ENCODE data around the gene PKNOX2.

The PKNOX2 gene

GRCh38 chr11:125378083-125378482 lies 213.5 kb downstream of the PKNOX2 start:
- no peak overlapping the region for H3K9ac ChIP-seq
- no peaks in the 10 kb centered on the region for H3K9me3 ChIP-seq
- no peak overlapping the region for H3K4me3 ChIP-seq
- no peaks in the 10 kb centered on the region for H3K36me3 ChIP-seq
- H3K27me3 ChIP-seq: no peaks in the 10 kb centered on the region
- H4K20me1 ChIP-seq: no peaks in the 10 kb centered on the region
- TF ChIP-seq Cebpa-rat (IDR thresholded peaks at IDR 0.05): no peak
- no peak overlapping the region for H3K4me2 ChIP-seq
- H3K4me1 ChIP-seq: peaks cover 20% of the 10 kb centered on the region
- H3K27ac ChIP-seq: no peak overlapping the region

- no peak for TF ChIP-seq Cebpa-rat (IDR thresholded peaks at IDR 0.05)
- no peak overlapping the region for H3K27ac ChIP-seq
- H3K4me1 ChIP-seq: peaks cover 15% of the 10 kb centered on the region
These were observed 214.0 kb downstream of the PKNOX2 start for GRCh38 chr11:125378571-125378970.

GRCh38 chr11:125379565-125379964 lies 215.0 kb downstream of the PKNOX2 start:
- Histone ChIP-seq H3K9ac (no peak overlapping the region), H3K27me3 (no peaks in the 10 kb centered on the region), H3K4me1 (0 out of 2 replicates have a peak, but pooled peaks cover 6% of the 10 kb centered on the region), H3K9me3 (no peaks in the 10 kb centered on the region), H3K36me3 (no peaks in the 10 kb centered on the region), H3K4me3 (no peak overlapping the region), H4K20me1 (no peaks in the 10 kb centered on the region), H3K4me2 (no peak overlapping the region), H3K27ac (no peak overlapping the region)
- no peak for TF ChIP-seq Cebpa-rat (IDR thresholded peaks at IDR 0.05)

More at GRCh38 chr11:125378571-125378970, 214.0 kb downstream of the PKNOX2 start:
- H3K9me3 ChIP-seq: no peaks in the 10 kb centered on the region
- H3K4me2 ChIP-seq: no peak overlapping the region
- no peaks in the 10 kb centered on the region for H3K36me3 ChIP-seq
- no peak overlapping the region for H3K9ac ChIP-seq
- no peaks in the 10 kb centered on the region for H4K20me1 ChIP-seq
- no peaks in the 10 kb centered on the region for H3K27me3 ChIP-seq
- no peak overlapping the region for H3K4me3 ChIP-seq

- H3K4me3 ChIP-seq: no peak overlapping the region
- H3K4me2 ChIP-seq: no peak overlapping the region
- H3K9me3 ChIP-seq: no peaks in the 10 kb centered on the region
- no peak for TF ChIP-seq Cebpa-rat (IDR thresholded peaks at IDR 0.05)
- H4K20me1 ChIP-seq: no peaks in the 10 kb centered on the region
- no peak overlapping the region for H3K27ac ChIP-seq
- H3K9ac ChIP-seq: no peak overlapping the region
- H3K4me1 ChIP-seq: 0 out of 2 replicates have a peak, but pooled peaks cover 6% of the 10 kb centered on the region
- no peaks in the 10 kb centered on the region for H3K36me3 ChIP-seq
- H3K27me3 ChIP-seq: no peaks in the 10 kb centered on the region
These were observed 215.4 kb downstream of the PKNOX2 start for GRCh38 chr11:125379981-125380380.

GRCh38 chr11:125380756-125381445 lies 216.3 kb downstream of the PKNOX2 start:
- Histone ChIP-seq H3K4me2 (no peak overlapping the region), H3K27ac (no peak overlapping the region), H3K9ac (no peak overlapping the region), H3K36me3 (no peaks in the 10 kb centered on the region), H3K27me3 (no peaks in the 10 kb centered on the region), H3K9me3 (no peaks in the 10 kb centered on the region), H3K4me3 (no peak overlapping the region), H4K20me1 (no peaks in the 10 kb centered on the region), H3K4me1 (0 out of 2 replicates have a peak, but pooled peaks cover 4% of the 10 kb centered on the region)
- TF ChIP-seq Cebpa-rat (IDR thresholded peaks at IDR 0.05): no peak

- no peaks in the 10 kb centered on the region for H4K20me1 ChIP-seq
- no peak overlapping the region for H3K4me2 ChIP-seq
- H3K27me3 ChIP-seq: no peaks in the 10 kb centered on the region
- H3K4me1 ChIP-seq: no peaks in the 10 kb centered on the region
- H3K27ac ChIP-seq: no peak overlapping the region
- H3K4me3 ChIP-seq: no peak overlapping the region
- H3K36me3 ChIP-seq: no peaks in the 10 kb centered on the region
- H3K9ac ChIP-seq: no peak overlapping the region
- no peak for TF ChIP-seq Cebpa-rat (IDR thresholded peaks at IDR 0.05)
- H3K9me3 ChIP-seq: no peaks in the 10 kb centered on the region
These were observed 217.0 kb downstream of the PKNOX2 start for GRCh38 chr11:125381499-125382044.

- H3K27me3 ChIP-seq: no peaks in the 10 kb centered on the region
- H3K27ac ChIP-seq: no peak overlapping the region
These were observed 217.8 kb downstream of the PKNOX2 start for GRCh38 chr11:125382314-125382791.

GRCh38 chr11:125382822-125383221 lies 218.3 kb downstream of the PKNOX2 start:
- Histone ChIP-seq H3K4me1 (no peaks in the 10 kb centered on the region), H3K27ac (no peak overlapping the region), H3K27me3 (no peaks in the 10 kb centered on the region), H3K36me3 (no peaks in the 10 kb centered on the region), H3K4me2 (no peak overlapping the region), H3K9ac (no peak overlapping the region), H3K9me3 (no peaks in the 10 kb centered on the region), H3K4me3 (no peak overlapping the region), H4K20me1 (no peaks in the 10 kb centered on the region)
- no peak for TF ChIP-seq Cebpa-rat (IDR thresholded peaks at IDR 0.05)

More at GRCh38 chr11:125382314-125382791, 217.8 kb downstream of the PKNOX2 start:
- H3K4me1 ChIP-seq: no peaks in the 10 kb centered on the region
- H3K4me3 ChIP-seq: no peak overlapping the region
- H3K36me3 ChIP-seq: no peaks in the 10 kb centered on the region
- no peak overlapping the region for H3K9ac ChIP-seq
- no peak overlapping the region for H3K4me2 ChIP-seq
- H3K9me3 ChIP-seq: no peaks in the 10 kb centered on the region
- no peaks in the 10 kb centered on the region for H4K20me1 ChIP-seq
- no peak for TF ChIP-seq Cebpa-rat (IDR thresholded peaks at IDR 0.05)

- no peak overlapping the region for H3K9ac ChIP-seq
- H3K27me3 ChIP-seq: no peaks in the 10 kb centered on the region
These were observed 220.3 kb downstream of the PKNOX2 start for GRCh38 chr11:125384825-125385224.

GRCh38 chr11:125387901-125388300 lies 223.3 kb downstream of the PKNOX2 start:
- no peak for TF ChIP-seq Cebpa-rat (IDR thresholded peaks at IDR 0.05)
- no peaks in the 10 kb centered on the region for H3K9me3 ChIP-seq
- no peak overlapping the region for H3K4me3 ChIP-seq
- H3K27ac ChIP-seq: no peak overlapping the region
- H4K20me1 ChIP-seq: no peaks in the 10 kb centered on the region
- no peaks in the 10 kb centered on the region for H3K4me1 ChIP-seq
- H3K9ac ChIP-seq: no peak overlapping the region
- H3K4me2 ChIP-seq: no peak overlapping the region
- H3K27me3 ChIP-seq: no peaks in the 10 kb centered on the region
- H3K36me3 ChIP-seq: no peaks in the 10 kb centered on the region

More at GRCh38 chr11:125384825-125385224, 220.3 kb downstream of the PKNOX2 start:
- H3K27ac ChIP-seq: no peak overlapping the region
- TF ChIP-seq Cebpa-rat (IDR thresholded peaks at IDR 0.05): no peak
- H3K36me3 ChIP-seq: no peaks in the 10 kb centered on the region
- H3K4me3 ChIP-seq: no peak overlapping the region
- H3K9me3 ChIP-seq: no peaks in the 10 kb centered on the region
- no peaks in the 10 kb centered on the region for H3K4me1 ChIP-seq
- H4K20me1 ChIP-seq: no peaks in the 10 kb centered on the region
- H3K4me2 ChIP-seq: no peak overlapping the region

Measured in BLaER1 (cell line).